Amniotic epithelial cell (primary cell): ENCODE data around the gene EHD1.
A peak's percentile ranks its signal among the peaks of the same experiment; 100 is the strongest.

ENCODE experiments used
- DNase-seq: peaks from one replicate; pipeline ENCODE4 v3.0.0-alpha.2; 2010; ENCODE audit warnings: low read depth

The EHD1 gene

DNA sequence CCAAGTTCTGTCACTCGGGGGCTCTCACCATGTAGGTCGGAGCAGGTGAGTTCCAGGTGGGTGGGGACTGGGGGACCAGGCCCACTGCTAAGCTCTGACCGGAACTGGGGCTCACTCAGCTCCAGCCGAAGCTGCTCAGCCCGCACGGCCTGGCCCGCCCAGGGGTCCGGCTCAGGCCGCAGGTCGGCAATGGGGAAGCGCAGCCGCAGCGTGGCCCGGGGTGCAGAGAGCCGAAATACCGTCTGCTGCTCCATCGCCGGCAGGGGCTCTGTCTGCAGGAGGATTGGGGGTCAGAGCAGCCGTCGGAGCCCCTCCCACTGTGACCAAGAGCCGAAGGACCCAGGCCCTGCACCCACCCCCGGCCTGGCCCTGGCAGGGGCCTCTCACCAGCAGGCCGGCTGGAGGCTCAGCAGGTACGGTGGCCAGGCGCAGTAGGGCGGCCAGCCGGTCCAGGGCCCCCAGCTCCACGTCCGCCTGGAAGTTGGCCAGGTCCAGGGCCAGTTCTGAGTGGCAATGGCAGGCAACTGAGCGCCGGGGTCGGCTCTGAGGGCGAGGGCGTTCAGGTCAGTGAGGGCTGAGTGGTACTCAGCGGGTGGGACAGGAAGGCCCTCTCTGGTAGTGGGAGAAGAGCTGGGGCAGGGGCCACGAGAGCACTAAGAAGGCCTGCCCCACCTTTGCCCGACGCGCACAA, 31.4 kb upstream of the EHD1 start:
- DNase-seq = no peak

DNA sequence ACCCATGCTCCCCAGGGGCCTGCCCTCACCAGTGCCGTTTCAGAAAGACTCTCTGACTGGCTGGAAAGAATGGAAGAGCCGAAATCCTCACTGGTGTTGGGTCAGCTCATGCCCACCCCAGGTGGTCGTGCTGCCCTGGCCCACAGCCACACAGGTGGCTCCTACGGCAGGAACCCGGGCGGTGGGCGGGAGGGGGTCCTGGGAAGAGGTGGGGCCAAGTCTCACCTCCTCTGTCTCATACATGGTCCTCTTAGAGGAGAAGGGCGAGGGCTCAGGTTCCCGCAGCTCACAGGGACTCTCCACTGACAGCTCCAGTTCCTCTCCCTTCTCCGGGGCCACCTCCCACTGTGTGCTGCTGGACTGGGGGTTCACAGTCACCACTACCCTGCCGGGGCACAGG, 30.3 kb upstream of the EHD1 start:
- no peak for DNase-seq

DNA sequence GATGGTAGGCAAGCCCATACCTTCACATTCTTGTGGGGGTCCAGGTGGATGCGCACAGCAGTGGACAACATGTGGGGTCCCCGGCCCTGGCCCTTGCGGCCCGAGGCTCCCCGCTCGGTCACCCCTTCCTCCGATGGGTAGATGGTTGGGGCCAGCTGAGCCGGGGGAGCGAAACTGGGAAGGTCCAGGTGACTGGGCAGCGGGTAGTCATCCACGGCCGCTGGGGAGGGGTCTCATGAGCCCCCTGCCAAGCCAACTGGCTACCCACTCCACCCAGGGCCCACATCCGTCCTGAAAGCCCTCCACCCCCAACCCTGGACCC, 27.9 kb upstream of the EHD1 start:
- no peak for DNase-seq

DNA sequence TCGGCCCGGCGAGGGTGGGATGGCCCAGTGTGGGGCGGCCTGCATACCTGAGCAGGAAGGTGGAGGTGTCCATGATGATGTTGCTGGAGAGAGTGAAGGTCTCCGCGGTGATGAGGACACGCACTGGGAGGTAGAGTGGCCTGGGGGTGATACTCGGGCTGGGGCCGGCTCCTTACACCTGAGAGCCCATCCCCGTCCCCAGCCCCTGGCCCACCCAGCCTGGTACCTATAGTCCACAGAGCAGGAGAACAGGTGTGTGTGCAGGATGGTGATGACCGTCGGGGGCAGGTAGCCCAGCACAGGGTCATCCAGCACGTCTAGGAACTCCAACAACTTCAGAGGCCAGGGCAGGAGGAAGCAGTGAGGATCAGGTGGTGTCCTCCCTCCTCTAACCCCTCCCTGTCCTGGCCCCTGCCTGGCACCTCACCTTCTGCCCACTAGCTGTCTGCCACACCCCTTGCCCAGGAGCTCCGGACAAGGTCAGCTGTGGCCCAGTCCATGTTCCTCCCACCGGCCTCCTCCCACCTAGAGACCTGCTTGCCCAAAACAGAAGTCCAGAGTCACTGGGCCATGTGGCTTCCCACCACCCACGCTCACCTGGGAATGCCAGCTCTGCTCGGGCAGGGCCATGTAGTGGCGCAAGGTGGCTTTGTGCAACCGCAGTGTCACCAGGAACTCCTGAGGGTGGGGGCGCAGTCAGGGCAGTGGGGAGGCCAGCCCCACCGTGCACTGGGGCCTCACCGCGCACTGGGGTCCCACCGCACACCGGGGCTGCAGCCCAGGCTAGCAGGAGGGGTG, 27.3 kb upstream of the EHD1 start:
- DNase-seq = no peak

DNA sequence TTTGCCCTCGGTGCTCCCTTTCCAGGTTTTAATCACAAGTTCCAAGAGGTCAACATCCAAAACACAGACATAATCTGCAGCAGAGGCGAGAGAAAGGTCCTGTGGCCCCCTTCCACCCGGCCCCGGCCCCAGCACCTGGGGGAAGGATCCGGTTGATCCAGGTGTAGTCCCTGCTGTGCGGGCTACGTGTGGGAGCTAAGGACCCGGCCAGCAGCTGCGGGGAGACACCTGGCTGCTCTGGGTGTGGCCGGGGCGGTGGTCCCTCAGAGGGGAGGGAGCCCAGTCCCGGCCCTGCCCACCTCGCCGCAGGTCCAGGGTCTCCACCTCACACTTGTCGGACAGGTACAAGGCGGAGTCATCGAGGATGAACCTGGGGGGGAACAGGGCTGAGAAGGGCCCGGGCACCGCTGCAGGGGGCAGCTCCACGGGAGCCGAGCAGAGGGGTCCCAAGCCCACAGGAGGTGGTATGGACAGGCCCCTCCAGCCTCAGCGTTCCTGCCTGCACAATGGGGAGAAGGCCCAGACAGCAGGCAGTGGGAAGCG, 24.9 kb upstream of the EHD1 start:
- DNase-seq = no peak

DNA sequence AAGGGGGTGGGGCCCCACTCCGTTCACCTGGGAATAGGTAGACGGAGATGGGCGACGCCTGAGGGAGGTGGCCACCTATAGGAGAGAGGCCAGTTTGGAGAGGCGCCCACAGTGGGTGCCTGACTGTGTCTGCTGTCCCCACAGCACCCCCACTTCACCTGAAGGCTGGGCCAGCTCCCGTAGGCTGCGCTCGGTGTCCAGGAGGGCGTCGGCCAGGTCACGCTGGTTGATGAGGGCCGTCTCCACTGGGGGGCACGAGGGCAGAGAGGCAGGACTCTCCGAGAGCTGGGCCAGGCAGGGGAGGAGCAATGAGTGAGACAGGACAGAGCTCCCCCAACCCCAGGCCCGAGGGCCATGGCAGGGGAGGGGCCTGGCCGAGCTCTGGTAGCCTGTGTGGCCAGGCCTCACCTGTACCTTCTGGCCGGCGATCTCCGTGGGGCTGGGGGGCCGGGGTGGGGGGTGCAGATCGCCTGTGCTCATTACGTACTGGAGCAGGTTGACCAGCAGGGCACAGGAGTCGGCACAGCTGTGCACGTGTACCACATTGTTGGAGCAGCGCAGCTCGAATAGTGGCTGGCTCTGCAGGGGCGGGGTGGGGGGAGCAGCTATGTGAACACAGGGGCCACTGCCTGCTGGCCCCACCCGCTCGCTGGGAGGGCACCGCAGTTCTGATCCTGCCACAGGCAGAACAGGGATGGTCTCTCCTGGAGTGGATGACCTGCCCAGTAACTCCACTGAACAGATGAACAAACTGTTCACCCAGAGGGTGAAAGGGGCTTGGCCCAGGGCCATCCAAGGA, 23.9 kb upstream of the EHD1 start:
- no peak for DNase-seq

DNA sequence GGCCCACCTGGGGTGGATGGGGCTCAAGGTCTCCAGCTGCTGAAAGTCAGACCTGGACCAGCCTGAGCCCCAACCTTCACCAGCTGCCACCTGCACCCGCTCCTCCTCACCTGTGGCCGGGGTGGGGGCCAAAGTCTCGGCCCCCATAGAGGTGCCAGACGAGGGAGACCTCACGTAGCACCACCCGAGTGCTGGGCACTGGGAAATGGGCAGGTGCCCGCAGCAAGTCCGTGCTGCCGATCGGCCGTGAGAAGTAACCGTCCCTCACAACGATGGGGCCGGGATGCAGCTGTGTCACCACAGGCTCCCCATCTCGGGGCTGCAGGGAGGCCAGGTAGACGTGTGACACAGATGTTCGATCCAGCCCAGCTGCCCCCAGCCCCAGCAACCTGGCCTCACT, 22.4 kb upstream of the EHD1 start:
- no peak for DNase-seq

DNA sequence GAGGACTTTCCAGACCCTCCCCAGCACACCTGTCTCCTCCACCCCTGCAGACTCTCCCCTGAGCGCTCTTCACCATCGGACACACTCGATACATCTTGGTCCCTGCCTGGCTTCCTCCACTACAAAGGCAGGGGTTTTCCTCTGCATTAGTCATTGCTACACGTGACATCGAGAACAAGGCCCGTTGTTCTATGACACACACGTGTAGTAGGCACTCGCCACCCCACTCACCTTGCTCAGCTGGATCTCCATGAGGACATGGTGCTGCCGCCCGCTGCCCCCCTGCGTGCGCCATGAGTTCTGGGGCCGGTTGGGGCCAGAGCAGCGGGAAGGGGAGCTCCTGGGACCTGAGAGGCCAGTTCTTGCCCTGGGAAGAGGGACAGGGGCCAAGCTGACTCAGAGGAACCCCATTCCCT, 21.9 kb upstream of the EHD1 start:
- no peak for DNase-seq

DNA sequence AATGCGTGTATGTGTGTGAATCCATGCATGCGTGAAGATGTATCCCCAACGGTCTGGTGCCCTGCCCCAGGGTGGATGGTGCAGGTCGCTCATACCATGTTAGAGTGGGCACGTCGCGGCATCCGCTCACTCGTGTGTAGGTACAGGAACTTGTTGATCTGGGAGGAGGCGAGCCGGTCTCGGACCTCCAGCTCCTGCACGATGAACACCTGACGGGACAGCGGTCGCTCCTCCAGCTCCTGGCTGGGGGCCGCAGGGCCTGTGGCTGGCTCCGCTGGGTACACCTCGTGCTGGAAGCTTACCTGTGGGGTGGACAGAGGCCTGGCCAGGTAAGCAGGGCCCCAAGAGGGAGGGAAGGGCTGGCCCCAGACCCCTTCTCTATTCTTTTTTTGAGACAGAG, 20.1 kb upstream of the EHD1 start:
- DNase-seq = no peak

DNA sequence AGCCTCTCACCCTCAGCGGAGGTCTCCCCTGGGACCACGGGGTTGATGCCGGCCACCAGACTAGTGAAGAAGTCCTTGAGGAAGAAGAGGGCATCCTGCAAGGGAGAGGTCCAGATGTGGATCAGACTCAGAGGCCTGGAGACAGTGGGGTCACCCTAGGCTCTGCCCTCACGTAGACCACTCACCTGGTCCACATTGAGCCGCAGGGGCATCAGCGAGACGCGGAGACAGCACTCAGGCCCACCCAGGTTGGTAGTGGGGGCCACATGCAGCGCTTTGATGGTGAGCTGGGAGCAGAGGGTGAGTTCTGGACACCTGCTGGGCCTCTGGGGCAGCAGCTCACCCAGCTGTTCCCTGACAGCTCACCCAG, 19.6 kb upstream of the EHD1 start:
- DNase-seq = no peak

DNA sequence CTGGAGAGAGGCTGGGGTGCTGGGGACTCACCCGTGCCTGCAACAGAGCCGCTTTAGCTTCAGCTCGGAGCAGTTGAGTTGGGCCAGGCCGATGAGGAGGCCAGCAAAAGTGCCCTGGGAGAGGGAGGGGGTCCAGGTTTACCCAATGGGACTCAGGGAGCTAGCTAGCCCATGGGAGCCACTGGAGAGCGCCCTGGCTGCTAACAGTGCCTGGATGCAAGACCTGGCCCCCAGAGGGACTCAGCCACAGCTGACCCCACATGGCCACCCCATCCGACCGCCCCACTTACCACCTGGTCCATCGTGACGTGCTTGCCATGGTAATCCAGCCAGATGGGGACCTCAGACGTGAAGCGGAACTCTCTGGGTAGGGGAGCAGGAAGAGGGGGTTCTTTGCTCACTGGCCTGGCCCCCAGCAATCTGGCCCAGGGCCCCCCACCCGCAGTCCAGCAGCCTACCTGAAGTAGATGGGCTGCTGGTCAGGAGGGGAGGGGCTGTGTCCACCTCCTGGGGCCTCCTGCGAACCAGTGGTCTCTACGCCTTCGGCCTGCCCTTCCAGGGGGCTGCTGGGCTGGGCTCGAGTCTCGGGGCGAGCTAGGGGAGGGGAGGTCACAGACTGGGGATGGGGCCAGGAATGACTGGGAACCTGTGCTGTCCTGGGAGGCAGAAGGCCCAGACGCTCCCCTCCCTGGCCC, 19.1 kb upstream of the EHD1 start:
- DNase-seq = no peak

DNA sequence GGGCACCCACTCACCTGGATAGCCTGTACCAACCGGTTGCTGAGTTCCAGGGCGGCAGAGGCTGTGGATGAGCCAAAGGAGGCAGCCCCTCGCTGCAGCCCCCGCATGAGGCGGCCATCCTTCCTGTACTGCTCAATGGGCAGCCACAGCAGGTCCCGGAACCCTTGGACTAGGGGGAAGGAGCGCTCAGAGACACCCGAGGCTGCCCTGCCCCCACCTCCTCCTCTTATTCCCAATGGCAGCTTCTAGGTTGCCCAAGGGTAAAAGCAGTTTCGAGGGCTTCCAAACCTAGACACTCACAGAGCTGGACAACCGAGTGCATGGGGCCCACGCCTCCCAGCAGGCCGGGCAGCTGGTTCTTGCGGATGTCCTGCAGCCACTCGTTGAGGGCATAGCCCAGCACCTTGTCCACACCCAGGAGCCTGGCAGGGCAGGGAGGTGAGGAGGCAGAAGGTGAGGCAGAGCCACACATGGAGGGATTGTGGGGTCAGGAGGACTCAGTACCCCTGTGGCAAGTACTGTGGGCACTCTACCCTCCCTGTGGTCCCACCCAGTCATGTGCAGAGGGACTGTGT, 18.1 kb upstream of the EHD1 start:
- no peak for DNase-seq

DNA sequence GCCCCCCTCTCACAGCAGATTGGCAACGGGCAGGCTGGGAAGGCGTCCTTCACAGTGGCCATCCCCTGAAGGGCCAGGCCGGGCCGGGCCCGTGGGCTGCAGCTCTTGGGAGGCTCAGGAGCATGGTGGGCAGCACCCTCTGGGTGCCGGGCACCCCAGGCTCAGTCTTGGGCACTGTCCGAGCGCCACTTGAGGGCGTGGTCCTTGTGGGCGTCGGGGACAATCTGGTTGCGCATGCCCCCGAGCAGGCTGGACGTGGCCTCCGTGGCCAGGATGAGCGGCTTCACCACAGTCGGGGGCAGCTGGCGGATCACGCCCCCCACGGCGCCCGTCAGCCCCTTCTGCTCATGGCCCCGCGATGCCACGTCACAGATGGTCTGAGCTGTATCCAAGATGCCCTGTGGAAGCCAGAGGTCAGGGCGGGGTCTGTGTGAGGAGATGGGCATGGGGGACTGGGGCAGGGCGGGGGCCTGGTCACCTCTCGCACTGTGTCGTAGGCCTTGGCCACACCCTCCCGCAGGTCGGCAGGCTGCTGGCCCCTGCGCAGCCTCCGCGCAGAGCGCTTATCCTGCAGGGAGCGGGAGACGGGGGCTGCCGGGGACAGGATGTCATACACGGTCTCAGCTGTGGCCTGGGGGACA, 16.5 kb upstream of the EHD1 start:
- no peak for DNase-seq

DNA sequence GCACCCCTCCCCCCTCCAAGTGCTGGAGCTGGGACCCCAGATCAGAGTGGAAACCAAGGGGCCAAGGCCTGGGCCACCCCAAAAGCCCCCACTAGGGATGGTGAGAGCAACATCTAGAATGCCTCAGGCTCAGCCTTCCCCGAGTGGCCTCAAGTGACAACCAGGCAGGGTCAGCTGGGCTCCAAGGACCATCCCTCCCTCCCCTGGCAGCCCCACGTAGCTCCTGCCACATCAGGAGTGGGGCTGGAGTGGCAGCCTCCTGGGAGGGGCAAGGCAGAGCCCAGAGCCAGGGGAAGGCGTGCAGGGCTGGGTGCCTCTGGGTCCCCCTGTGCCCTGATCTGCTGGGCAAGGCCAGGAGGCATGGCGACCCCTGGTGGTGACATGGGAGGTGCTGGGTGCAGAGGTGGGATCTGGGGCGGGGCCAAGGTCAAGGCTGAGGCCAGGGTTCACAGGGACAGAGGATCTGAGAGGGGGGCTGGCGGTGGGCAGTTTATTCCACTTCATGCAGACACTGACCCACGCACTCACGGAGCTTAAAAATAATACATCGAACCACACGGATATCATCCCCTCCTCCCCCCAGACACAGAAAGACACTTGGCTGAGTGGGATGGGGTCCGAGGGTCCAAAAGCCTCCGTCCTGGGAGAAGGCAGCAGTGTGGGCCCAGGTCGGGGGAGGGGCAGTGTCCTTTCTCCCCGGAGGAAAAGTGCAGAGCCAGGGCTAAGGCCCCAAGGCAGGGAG, 15.8 kb upstream of the EHD1 start:
- DNase-seq = peak; percentile 52

DNA sequence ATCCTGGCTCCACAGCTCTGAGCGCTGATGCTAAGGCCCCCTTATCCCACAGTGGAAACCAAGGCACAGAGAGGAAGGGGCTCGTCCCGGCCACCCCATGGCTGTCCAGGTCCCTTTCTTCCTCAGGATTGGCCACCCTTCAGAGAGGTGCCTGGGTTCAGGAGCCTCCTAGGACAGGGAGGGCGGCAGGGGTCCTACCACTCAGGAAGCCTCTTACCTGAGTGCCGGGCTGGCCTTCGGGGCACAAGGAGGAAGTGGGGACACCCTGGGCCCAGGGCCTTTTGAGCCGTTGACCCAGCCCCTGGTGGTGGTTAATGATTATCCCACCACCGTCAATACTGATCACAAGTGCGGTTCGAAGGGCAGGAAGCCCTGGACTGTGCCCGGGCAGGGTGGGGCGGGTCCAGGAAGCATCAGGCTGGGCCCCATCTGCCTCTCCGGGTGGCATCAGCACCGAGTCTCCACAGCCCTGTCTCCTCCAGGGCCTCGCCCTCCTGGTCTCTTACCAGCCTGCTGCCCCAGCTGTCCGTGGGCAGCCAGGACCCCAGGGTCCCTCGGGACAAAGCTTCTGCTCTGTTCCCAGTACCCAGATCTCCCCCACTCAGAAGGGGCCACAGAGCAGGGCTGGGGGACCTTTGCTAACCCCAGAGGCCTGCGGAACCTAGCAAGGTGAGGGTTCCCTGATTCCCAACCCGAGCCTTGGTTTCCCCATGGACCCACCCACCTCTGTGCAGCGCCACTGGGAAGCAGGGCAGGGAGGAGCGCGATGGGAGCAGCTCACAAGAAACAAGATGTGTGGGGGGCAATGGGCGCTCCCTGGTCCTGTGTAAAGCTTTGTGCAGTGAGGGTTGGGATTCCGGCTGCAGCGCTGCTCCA, 15.0 kb upstream of the EHD1 start:
- DNase-seq = no peak

DNA sequence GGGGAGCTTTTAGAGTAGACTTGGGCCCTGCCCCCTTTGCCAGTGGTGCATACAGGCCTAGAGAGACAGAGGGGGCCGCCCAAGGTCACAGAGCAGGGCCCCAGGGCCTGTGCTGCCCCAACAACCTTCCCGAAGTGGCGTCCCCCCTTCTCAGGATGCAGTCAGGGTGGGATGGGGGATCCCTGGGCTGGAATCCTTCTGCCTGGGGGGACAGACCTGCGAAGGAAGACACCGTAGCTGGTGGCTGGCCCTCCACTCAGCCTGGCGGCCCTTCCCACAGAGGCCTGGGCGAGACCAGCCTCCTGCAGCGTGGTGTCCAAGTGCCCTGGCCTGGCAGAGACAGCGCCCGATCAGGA, 14.4 kb upstream of the EHD1 start:
- DNase-seq = no peak

DNA sequence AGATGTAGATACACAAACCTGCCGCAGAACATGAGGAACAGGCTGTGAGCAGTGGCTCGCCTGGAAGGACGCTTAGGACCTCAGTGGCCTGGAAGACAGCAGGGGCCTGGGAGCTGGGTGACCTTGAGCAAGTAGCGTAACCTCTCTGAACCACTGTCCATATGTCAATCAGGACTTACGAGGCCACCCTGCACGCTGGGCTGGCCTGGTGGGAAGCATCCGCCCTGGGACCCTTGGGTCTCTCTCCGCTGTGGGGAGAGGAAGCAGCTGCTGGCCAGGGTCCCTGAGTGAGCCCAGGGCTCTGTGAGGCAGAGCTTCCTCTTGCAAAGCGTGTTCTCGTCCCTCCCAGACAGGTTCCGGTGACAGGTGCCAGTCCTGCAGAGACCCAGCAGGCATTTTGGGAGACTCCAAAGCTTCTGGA, 14.0 kb upstream of the EHD1 start:
- DNase-seq = no peak

DNA sequence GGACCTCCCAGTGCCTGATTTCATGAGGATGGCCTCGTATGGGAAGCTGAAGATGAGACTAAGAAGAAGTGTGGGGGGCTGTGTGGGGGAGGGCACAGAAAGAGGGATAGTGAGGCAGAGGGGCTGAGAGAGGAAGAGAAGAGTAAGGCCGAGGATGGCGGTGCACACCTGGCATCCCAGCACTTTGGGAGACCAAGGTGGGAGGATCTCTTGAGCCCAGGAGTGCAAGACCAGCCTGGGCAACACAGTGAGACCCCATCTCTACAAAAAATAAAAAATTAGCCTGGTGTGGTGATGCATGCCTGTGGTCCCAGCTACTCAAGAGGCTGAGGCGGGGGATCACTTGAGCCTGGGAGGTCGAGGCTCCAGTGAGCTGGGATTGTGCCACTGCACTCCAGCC, 13.5 kb upstream of the EHD1 start:
- no peak for DNase-seq

DNA sequence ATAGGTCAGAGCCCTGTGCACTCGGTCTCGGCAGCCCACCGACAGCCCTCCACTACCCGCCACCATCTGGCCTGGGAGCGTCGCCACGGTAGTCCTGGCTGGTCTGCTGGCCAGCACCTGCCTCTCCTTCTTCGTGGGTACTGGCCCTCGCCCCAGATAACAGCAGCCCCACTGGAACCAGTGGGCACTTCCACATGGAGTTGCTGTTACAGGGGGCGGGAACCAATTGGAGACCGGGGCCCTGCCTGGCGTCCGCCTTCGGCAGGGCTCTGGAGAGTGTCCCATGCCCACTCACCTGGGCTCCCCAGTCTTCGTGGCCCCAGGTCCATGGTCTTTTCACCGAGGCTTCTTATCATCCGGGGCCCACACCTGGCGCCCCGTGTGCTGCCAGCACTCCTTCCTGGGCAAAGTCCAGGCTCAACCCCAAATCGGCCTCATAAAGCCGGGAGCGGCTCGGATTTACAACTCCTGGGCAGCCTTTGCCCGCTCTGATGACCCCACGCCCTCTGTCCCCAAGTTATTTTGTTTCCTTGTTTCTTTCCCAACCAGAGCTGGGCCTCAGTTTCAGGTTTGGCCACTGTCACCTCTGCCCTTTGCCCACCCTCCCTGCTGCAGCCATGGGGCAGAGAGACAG, 12.9 kb upstream of the EHD1 start:
- DNase-seq = no peak
